Retina (tissue), 1 donor: Measurements from ENCODE around the gene PRKG1.

Experiments used
- DNase-seq: peaks from one replicate; pipeline ENCODE4 v3.0.0-alpha.2; 2016

The PRKG1 gene

DNA sequence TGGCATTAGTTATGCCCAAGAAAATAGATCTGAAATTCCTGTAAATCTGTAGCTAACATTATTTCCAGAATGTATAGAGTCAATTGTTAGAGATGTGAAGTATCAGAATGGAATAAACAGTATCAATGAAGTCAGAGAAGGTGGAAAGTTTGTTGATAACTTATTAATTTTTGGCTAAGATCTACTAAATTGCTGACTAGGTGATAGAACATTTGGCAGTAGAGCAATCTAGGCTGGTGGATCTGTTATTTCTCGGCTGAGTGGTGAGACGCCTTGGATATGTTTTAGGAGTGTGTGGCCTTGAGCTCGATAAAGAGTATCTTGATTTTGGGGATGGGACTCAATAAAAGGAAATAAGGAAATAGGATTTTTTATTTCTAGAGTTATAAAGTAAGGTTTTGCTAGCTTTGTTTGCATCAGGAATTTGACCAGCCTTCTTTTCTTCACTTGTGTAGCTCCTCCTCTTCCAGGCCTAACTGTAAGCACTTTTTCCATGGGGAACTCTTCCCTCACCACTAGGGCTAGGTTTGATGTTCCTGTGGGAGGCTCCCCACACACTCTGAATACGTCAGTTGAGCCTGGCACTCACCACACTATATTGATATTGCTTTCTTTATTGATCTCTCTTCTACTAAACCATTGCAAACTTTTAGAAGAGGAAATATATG, 711.9 kb downstream of the PRKG1 start:
- no peak for DNase-seq

DNA sequence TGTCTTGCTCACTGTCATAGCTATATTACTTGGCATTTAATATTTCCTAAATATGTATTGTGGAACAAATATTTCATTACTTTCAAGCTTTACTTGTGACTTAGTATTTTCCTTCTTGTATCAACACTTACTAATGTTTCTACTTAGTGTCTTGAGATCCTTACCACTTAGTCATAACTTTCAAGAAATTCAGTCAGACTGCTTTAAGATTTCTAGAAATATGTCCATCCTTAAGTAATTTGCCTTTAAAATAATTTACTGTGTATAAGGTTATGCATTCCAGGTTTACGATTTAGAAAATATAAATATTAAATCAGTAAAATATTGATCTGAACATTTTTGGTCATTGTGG, 712.4 kb downstream of the PRKG1 start:
- no peak for DNase-seq

DNA sequence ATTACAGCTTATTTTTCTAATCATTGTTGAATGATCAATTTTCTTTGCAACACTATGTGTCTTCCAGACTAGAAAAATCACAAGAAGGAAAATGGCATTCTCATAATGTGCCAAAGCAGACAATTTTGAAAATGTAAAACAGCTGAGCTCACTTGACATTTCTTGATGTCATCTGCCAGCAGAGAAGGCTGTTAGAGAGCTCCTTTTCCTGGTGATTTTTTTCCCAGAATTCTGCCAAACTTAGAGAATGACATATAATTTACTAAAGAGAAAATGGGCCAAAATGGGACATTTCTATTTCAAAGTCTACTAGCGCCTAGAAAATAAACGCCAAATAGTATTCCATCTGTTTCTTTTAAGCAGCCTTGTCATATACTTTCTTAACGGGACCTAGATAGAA, 714.0 kb downstream of the PRKG1 start:
- DNase-seq, result no peak

DNA sequence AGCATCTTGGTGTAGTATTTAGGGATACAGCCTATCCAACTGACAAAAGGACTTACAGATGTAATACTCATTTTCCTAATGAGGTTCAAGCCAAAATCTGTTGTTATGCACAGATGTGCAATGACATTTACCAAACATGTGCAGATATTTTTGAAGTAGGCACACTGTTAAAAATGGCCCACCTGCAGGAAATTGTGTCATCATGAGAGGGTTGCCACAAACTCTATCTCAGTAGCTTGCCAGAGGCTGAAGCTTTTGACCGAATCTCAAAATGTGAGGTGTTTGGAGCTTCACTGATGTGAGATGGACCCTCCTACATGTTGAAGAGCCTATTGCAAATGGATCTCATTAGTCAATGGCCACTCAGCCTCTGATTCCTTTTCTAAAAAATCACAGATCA, 714.8 kb downstream of the PRKG1 start:
- DNase-seq, result no peak

DNA sequence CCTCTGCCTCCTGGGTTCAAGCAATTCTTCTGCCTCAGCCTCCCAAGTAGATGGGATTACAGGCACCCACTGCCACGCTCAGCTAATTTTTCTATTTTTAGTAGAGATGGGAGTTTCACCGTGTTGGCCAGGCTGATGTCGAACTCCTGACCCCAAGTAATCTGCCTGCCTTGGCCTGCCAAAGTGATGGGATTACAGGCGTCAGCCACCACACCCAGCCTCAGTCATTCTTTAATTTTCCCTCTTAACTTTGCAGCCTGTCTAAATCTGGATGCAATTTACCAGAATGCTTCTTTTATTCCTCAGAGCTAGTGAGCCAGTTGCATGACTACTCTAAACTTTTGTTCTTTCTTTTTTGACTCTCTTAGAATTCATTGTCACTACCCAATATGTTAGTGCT, 715.6 kb downstream of the PRKG1 start:
- no peak for DNase-seq

DNA sequence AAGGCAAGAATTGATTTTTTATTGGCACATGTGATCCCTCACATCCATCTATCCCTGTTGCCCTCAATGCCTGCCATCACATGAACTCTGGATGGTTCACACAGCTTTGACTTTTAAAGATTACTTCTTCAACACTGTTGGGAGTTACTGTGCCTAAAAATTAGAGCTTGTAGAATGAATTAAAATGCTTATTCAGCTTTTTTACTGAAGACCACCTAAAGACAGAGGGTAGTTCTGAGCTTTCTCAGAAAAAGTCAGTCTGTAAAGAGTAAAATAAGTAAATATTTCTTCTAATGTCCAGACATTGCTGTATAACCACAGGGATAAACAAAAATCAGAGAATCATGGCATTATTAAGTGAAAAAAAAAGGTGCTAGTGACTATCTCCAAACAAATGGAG, 718.4 kb downstream of the PRKG1 start:
- no peak for DNase-seq

DNA sequence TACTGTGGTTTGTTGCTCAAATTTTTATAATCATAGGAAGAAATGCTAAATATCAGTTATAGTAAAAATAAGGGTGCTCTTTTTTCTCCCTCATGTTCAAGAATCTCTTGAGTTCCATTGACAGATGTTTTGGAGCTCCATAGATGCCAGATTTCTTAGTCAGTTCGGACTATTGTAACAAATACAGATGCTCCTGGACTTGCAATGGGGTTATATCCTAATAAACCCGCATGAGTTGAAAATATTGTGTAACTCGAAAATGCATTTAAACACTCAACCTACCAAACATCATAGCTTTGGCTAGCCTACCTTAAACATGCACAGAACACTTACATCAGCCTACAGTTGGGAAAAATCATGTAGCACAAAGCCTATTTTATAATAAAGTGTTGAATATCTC, 725.8 kb downstream of the PRKG1 start:
- DNase-seq, result no peak

DNA sequence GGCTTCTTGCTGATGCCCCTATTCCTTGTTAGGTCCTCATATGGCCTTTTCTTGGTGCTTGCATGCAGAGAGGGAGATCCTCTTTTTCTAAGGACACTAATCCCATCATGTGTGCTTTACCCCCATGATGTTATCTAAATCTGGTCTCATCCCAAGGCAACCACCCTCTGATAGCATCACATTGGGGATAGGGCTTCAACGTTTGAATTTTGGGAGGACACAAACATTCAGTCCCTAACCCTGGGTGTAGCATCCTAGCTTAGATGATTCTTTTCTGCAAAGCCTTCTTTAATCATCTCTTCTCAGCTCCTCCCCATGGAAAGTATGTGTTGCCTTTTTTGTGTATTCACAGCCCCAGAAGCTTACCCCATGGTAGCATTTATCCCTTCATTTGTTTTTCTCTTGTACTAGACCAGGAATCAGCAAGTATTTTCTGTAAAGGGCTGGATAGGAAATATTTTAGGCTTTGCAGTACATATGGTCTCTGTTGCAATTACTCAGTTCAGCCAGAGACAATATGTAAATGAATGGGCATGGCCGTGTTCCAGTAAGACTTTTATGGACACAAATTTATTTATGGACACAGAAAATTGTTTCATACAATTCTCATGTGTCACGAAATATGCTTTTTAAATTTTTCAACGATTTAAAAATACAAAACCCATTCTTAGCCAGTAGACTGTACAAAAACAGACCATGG, 726.6 kb downstream of the PRKG1 start:
- no peak for DNase-seq

DNA sequence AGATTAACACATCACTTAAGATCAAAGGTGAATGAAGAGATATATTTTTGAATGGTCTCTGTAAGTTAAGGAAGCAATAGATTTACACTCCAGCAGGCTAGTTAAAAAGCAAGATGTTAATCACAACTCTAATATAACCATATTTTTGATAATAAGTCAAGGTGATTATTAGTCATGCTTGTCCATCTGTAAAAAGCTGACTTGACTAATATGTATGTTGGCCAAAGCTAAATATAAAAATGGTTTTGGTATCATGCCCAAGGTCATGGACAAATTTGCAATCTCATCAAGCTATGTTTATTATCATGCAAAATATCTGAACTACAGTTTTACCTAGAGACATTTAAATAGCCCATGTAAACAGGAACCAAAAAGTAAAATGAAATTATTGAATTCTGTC, 727.7 kb downstream of the PRKG1 start:
- DNase-seq, result no peak

DNA sequence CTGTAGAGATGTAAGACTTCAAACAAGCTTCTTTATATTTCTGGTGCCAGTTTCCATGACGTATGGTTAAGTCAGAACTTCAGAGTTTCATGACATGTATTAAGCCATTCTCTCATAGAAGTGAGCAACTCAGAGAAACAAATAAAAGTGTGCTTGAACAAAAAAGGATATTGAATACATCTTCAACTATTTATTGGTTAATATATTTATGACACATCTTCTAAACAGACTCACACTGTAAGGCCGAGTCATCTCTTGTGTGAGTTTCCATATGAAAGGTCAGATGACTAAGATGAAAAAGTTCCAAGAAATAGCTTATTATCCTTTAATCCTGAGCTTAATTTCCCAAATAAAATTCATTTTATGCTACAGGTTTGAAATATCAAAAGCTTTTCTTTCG, 730.6 kb downstream of the PRKG1 start:
- DNase-seq, result no peak

DNA sequence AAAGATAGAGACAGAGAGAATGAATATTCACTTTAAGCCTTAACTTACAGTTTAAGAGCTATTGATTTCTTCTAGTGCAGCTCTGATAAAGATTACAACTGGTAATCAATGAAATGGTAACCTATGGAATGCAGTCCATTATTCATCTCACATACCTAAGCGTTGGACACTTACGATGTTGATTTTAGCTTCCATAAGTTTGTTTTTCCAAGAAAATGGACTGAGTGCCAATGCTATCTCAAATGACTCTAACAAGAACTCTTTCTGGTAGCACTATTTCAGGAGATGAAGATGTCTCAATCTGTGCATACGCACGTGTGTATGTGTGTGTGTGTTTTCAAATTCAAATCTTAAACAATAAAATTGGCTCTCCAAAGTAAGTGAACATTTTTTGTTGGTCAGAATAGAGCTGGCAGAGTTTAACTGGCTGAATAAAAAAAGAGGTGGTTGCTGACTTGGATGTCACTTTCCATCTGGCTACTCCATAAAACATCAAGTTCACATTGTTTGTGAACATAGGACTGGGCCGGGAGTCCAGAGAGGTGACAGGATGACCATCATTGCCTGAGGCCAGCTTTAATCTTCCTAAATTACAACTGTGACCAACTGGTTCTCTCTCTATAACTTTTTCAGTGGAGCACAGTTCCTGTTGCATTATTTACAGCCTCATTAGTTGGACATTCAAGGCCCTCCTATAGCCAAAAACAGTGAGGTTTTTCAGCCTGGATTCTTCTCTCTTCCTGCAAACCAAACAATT, 732.0 kb downstream of the PRKG1 start:
- DNase-seq, result no peak

DNA sequence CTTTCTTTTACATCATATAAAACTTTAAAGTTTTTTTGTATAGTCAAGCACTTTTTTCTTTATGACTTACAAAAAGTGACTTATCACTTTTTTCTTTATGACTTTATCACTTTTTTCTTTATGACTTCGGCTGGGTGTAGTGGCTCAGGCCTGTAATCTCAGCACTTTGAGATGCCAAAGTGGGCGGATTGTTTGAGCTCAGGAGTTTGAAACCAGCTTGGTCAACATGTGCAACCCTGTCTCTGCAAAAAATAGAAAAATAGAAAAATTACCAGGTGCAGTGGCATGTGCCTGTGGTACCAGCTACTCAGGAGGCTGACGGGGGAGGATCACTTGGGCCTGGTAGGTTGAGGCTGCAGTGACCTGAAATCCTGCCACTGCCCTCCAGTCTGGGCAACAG, 733.9 kb downstream of the PRKG1 start:
- DNase-seq, result no peak

DNA sequence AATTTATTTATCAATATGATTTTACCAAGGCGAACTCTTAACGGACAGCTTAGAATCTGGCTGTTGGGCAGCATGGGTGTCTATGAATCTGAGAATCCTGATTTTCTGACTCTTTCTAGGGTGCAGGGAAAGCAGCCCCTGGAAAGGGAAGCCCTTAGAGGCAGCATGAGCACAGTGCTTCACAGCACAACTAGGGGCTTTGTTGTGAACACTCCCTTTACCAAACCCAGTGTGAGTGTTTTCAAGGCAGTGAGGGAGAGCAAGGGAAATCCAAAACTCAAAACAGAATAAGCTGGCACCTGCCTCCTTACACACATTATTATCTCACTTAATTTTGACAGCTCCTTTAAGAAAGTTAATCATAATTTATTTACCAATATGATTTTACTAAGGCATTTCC, 741.4 kb downstream of the PRKG1 start:
- DNase-seq, result no peak

DNA sequence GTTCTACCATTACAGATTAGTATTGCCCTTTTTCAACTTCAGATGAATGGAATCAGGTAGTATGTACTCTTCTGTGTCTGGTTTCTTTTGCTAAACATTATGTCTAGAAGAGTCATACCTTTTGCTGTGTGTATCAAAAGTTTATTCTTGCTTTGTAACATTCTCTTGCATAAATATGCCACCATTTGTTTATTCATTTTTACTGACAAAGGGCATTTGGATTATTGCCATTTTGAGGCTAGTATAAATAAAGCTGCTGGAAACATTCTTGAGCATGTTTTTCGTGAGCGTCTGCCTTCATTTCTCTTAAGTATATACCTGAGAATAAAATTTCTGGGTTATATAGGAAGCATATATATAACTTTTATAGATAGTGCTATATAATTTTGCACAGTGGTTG, 746.8 kb downstream of the PRKG1 start:
- no peak for DNase-seq

DNA sequence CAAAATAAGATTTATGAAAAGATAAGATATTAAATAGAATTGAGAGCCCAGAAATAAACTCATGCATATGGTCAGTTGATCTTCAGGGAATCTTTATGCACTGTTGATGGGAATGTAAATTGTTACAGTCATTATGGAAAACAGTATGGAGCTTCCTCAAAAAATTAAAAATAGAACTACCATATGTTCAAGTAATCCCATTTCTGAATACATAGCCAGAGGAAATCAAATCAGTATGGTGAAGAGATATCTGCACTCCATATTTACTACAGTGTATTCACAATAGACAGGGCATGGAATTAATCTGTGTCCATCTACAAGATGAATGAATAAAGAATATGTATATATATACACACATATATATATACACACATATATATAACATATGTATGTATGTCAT, 747.5 kb downstream of the PRKG1 start:
- DNase-seq, result no peak

DNA sequence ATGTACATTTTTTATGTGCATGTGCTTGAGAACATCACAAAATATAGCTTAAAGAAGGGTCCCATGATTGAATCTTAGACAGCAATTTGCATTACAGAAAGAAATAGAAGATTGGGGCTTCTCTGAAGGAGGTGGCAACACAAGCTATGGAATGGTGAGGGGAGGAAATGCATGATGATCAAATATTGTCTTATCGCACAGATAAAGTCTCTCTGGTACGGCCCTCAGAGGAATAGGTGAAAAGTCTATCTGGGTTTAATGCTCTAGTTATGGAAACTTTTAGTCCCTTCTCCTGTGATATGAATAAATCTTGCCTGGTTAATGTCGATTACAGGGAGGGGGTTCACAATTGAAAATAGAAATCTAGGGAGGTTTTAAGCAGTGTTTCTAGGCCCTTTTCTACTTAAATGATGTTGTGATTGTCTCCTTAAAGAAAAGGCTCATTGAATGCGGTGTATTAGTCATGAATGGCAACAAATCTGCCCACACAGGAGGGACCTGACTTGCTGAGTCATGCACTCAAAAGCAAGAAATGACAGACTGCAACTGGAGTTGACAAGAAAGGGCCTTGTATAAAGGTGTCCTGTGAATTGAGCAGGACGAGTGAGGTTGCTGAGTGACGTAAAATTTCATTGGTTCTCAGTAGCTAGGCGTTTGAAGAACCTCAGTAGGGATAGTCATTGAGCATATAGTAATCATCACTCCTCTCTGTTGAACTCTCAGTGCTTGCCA, 758.5 kb downstream of the PRKG1 start:
- DNase-seq, result no peak

DNA sequence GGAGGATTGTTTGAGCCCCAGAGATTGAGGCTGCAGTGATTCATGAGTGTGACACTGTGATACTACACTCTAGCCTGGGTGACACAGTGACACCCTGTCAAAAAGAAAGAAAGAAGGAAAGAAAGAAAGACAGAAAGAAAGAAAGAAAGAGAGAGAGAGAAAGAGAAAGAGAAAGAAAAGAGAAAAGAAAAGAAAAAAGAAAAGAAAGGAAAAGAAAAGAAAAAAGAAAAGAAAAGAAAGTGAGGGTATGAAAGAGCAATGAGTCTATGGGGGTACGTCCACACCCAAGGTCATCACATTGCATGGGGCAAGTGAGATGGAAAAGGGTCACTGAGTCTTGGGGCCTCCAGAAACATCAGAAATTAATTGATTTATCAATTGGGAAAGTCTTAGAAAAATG, 760.3 kb downstream of the PRKG1 start:
- DNase-seq, result no peak

DNA sequence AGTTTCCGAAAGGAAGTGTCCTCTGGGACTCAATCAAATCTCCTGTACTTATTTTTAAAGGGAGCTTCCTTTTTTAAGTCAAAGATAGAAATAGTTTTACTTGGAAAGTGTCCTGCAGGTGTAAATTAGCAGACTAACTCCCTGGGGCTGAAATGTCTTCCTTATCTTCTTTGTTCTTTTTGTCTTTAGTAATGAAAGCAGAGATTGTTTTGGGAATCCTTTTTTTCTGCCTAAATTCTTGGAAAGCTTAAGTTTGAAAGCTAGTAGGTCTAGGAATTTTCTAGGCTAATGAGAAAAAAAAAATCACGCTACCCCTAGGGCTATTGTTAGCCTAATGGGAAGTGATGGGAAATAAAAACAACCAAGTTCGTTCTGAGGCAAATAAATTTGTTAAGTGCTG, 764.2 kb downstream of the PRKG1 start:
- DNase-seq, result no peak

DNA sequence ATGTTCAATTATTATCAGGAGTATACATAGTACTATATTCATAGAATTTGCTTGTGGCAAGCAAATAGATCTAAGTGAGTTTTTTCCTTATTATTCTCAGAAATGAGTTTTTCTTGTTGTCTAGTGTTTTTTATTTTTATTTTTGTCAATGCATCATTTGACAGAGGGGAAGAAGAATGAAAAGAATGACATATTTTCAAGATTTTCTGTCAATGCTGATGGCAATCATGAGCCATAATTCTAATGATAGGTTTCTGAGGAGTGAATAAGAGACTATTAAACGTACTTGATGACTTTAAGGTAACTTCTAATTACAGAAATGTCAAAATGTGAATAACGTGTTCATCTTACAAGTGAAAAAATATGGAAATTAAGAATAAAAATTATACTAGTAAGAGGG, 769.7 kb downstream of the PRKG1 start:
- DNase-seq, result no peak

DNA sequence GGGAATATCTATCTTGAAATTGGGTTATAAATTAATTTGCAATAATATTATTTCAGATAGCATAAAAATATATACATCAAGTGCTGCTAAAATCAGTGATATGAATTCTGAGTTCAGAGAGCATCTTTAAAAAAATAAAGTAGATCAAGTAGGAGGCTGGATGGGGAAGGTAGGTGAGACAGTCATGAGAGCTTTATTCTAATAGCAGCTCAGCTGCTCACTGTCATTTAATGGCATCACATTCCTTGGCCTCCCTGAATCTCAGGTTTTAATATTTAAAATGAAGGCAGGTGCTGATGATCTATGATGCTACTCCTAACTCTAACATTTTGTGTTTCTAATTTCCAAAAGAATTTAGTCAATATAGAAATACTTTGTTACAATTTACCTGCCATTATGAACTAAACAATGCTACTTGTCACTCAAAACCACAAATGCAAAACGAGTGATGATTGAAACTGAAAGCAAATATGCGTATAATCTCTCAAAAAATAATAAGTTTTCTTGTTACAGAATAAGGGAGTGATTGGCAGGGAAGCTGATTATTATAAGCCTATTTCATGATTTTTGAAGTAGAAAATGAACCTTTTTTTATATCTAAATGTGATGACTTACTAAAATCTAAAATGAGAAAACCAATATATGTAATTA, 772.7 kb downstream of the PRKG1 start:
- no peak for DNase-seq

DNA sequence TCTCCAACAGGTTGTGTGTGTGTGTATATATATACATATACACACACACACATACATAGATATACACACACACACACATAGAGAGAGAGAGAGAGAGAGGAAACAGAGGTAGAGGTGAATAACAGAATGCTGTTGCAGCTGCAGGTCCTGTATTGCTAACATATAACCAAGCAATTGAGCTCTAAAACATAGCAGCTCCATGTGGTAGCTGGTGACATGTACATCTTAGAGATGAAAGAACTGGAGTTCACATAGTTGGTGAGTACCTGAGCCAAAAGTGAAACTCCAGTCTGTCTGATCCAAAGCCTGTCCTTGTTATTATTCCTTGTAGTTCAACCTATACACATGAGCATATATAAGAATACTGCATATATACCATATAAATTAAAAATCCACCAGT, 778.0 kb downstream of the PRKG1 start:
- no peak for DNase-seq

DNA sequence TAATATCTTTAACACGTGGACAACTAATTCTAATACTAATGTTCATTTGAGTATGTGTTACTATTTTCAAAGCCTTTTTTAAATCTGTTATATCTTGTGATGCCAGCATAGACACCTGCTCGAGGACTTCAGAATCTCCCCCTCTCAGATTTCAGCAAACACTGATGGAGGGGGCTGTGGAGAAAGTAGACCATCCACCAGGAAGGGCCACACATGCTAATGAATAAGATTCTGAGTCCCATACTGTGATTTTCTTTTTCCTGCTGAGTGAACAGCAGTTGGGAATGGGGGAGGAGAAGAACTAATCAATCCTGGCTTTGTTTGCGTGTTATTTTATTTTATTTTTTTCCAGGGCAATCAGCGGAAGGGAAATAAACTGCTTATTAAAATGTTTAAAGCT, 783.0 kb downstream of the PRKG1 start:
- peak; percentile 26 for DNase-seq

DNA sequence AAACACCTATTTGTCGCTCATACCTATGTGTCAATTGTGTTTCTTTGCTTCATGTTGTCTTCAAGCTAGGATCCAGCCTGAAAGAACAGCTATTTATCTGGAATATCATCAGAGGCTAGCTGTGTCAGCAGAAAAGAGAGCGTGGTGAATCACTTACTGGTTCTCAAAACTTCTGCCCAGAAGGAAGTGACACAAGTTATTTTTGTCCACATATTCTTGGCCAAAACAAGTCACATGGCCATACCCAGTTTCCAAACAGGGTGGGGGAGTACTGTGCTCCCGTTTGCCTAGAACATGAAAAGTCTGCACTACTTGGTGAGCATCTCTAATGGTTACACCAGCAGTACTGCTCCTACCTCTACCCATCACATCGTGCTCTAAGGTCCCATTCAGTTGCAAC, 786.0 kb downstream of the PRKG1 start:
- DNase-seq, result no peak
